Cardiac septum (tissue), 1 donor: Measurements from ENCODE around the gene NRF1. TPM values are rescaled to one million over a fixed set of nuclear protein-coding genes. Genes with fewer than 3 reads are reported as not detected.
"Not testable (repeated sequence)": the region's sequence is repeated elsewhere in the genome, so short reads cannot be mapped to it uniquely, and the experiment has no call there.

Source experiments
- DNase-seq: peaks from one replicate; pipeline ENCODE4 v3.0.0-alpha.2; 2020; ENCODE audit warnings: low spot score
- intact Hi-C: fragments of 100-400 bp; cut with DNase I; formaldehyde crosslinking; loops from one replicate; pipeline ENCODE4 v1.14.0; 2022
- total RNA-seq: library from RNA; stranded (reverse); fragmentation: NEBNext Ultra II Directional; extraction: Animal tissue kit (Norgen Biotek cat#: 25700); gene quantifications from one replicate; pipeline ENCODE4 v1.2.1, GENCODE V29; 2021
- donor health status: DM: no; HTN: no; CAD: no.

The NRF1 gene
- total RNA-seq, 1 donor from 2014 or later: 17.0 TPM

GRCh38 chr7:129669901-129670300 lies 58.4 kb downstream of the NRF1 start:
- intact Hi-C loops: loop anchor here (5.0 kb wide), 1 partner anchor 152 kb away; no protein-coding TSS in a partner anchor
- DNase-seq: no peak

- no peak for DNase-seq
- intact Hi-C loops: no loop called here
Observed at GRCh38 chr7:129670656-129671055, 59.1 kb downstream of the NRF1 start.

GRCh38 chr7:129671266-129671665 lies 59.7 kb downstream of the NRF1 start:
- intact Hi-C loops: no loop called here

GRCh38 chr7:129674475-129674874 lies 63.0 kb downstream of the NRF1 start:
- DNase-seq, intact Hi-C loops: not testable (repeated sequence)

More at GRCh38 chr7:129671266-129671665, 59.7 kb downstream of the NRF1 start:
- DNase-seq: no peak

- intact Hi-C loops: no loop called here
- DNase-seq: no peak
Observed at GRCh38 chr7:129675521-129675920, 64.0 kb downstream of the NRF1 start.

- intact Hi-C loops: no loop called here
- DNase-seq: no peak
Observed at GRCh38 chr7:129676017-129676897, 64.7 kb downstream of the NRF1 start.

- intact Hi-C loops: no loop called here
- DNase-seq: no peak
Observed at GRCh38 chr7:129677796-129678195, 66.3 kb downstream of the NRF1 start.

- intact Hi-C loops: no loop called here
- no peak for DNase-seq
Observed at GRCh38 chr7:129678606-129679005, 67.1 kb downstream of the NRF1 start.

GRCh38 chr7:129680400-129680799 lies 68.9 kb downstream of the NRF1 start:
- intact Hi-C loops: no loop called here
- DNase-seq: no peak

- DNase-seq: no peak
- intact Hi-C loops: no loop called here
Observed at GRCh38 chr7:129684777-129685176, 73.3 kb downstream of the NRF1 start.

GRCh38 chr7:129686063-129686462 lies 74.5 kb downstream of the NRF1 start:
- intact Hi-C loops: no loop called here

GRCh38 chr7:129688503-129689222 lies 77.1 kb downstream of the NRF1 start:
- intact Hi-C loops: no loop called here
- DNase-seq: no peak

More at GRCh38 chr7:129686063-129686462, 74.5 kb downstream of the NRF1 start:
- DNase-seq: no peak

- DNase-seq: no peak
- intact Hi-C loops: no loop called here
Observed at GRCh38 chr7:129689995-129690581, 78.6 kb downstream of the NRF1 start.

- DNase-seq: no peak
- intact Hi-C loops: no loop called here
Observed at GRCh38 chr7:129690701-129691100, 79.2 kb downstream of the NRF1 start.

GRCh38 chr7:129698516-129699418 lies 87.2 kb downstream of the NRF1 start:
- DNase-seq: no peak
- intact Hi-C loops: no loop called here

GRCh38 chr7:129702316-129702715 lies 90.8 kb downstream of the NRF1 start:
- intact Hi-C loops: no loop called here
- no peak for DNase-seq

GRCh38 chr7:129702761-129703338 lies 91.3 kb downstream of the NRF1 start:
- no peak for DNase-seq
- intact Hi-C loops: no loop called here

- intact Hi-C loops: no loop called here
- no peak for DNase-seq
Observed at GRCh38 chr7:129703751-129704150, 92.2 kb downstream of the NRF1 start.

GRCh38 chr7:129707910-129708499 lies 96.5 kb downstream of the NRF1 start:
- intact Hi-C loops: no loop called here
- DNase-seq: no peak
